ENCODE data around the gene DLX2.

DLX2 gene

DNA sequence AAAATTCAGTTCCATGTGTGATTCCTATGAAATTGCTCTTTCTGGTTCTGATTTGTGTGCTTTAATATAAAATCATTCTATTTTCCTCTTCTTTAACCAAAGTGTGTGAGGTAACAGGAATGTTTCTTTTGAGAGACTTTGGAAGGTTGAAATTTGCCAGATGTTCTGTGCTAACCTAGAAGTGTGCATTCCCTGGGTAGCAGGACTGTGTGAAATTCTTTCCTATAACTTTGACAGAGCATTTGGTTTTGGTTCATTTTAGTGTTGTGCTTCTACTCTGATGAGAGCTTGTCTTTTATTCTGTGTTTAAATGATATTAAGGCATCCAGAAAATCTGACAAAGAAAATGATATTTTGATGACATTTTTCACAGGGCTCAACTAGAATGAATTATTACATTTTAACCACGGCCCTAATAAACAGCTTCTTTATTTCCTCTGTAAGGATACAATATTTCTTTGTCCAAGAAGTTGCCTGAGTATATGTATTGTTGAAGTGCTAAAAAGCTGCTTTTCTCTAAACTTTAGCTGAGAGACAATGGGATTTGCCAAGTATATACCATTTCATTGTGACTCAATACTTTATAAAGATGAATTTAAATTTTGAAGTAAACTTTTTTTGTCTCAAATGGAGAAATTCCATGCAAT lies 52.1 kb downstream of the DLX2 start:
- DNase-seq, result no peak

- no peak for DNase-seq
Observed at GRCh38 chr2:172049567-172050120, 53.1 kb downstream of the DLX2 start.

All from right hindlimb (tissue), 1 donor.